SK-N-SH treated with all-trans-retinoic acid at 6 μM for 48 hours (cell line): Measurements from ENCODE around the gene STIM2.

Experiments
- BACH2 ChIP-seq: fragments of 250-450 bp; sonication (Bioruptor Pico); IDR thresholded peaks from 2 replicates; pipeline ENCODE4 v1.9.0; 2021; ENCODE audit warnings: mild to moderate bottlenecking, borderline replicate concordance
- CSRNP3 ChIP-seq: fragments of 250-450 bp; sonication (Bioruptor Pico); IDR thresholded peaks from 2 replicates; pipeline ENCODE4 v1.5.1; 2021; ENCODE audit warnings: mild to moderate bottlenecking, moderate library complexity
- ESRRG ChIP-seq: fragments of 250-450 bp; sonication (Bioruptor Pico); IDR thresholded peaks from 2 replicates; pipeline ENCODE4 v1.6.1; 2021; ENCODE audit warnings: mild to moderate bottlenecking
- PATZ1 ChIP-seq: fragments of 250-450 bp; sonication (Bioruptor Pico); IDR thresholded peaks from 2 replicates; pipeline ENCODE4 v1.8.0; 2020; ENCODE audit warnings: mild to moderate bottlenecking, moderate library complexity, borderline replicate concordance
- POU6F1 ChIP-seq: fragments of 250-450 bp; sonication (Bioruptor Pico); IDR thresholded peaks from 2 replicates; pipeline ENCODE4 v1.8.0; 2021; ENCODE audit warnings: low read depth, mild to moderate bottlenecking, moderate library complexity, borderline replicate concordance
- SNAI2 ChIP-seq: fragments of 250-450 bp; sonication (Bioruptor Pico); IDR thresholded peaks from 2 replicates; pipeline ENCODE4 v1.5.0; 2020; ENCODE audit warnings: mild to moderate bottlenecking, moderate library complexity
- TOX ChIP-seq: fragments of 250-450 bp; sonication (Bioruptor Pico); IDR thresholded peaks from 2 replicates; pipeline ENCODE4 v1.8.0; 2021; ENCODE audit warnings: mild to moderate bottlenecking, moderate library complexity, borderline replicate concordance
- TSHZ2 ChIP-seq: fragments of 250-450 bp; sonication (Bioruptor Pico); IDR thresholded peaks from 2 replicates; pipeline ENCODE4 v1.5.0; 2020; ENCODE audit warnings: mild to moderate bottlenecking, moderate library complexity
- ZFP30 ChIP-seq: fragments of 450-650 bp; formaldehyde crosslinking; IDR thresholded peaks from 2 replicates; pipeline ENCODE4 v1.5.0; 2022; ENCODE audit warnings: mild to moderate bottlenecking, moderate library complexity
- ZNF70 ChIP-seq: fragments of 450-650 bp; formaldehyde crosslinking; IDR thresholded peaks from 2 replicates; pipeline ENCODE4 v1.5.0; 2020; ENCODE audit warnings: mild to moderate bottlenecking, moderate library complexity

- TF ChIP-seq CSRNP3 (CRISPR knock-in tag) (no peak), ZNF70 (CRISPR knock-in tag) (no peak), BACH2 (CRISPR knock-in tag) (no peak), PATZ1 (no peak), SNAI2 (no peak), TSHZ2 (CRISPR knock-in tag) (no peak), ZFP30 (CRISPR knock-in tag) (no peak), TOX (no peak), ESRRG (CRISPR knock-in tag) (no peak), POU6F1 (CRISPR knock-in tag) (no peak)
Observed at GRCh38 chr4:26907731-26908599, 47.3 kb downstream of the STIM2 start.
